ENCODE measurements around the gene ZSWIM6. TPM values are rescaled to one million over a fixed set of nuclear protein-coding genes. Genes with fewer than 3 reads are reported as not detected.

ZSWIM6 gene
- total RNA-seq, 2 experiments from 2014 or later = 6.1 to 6.5 TPM

DNA sequence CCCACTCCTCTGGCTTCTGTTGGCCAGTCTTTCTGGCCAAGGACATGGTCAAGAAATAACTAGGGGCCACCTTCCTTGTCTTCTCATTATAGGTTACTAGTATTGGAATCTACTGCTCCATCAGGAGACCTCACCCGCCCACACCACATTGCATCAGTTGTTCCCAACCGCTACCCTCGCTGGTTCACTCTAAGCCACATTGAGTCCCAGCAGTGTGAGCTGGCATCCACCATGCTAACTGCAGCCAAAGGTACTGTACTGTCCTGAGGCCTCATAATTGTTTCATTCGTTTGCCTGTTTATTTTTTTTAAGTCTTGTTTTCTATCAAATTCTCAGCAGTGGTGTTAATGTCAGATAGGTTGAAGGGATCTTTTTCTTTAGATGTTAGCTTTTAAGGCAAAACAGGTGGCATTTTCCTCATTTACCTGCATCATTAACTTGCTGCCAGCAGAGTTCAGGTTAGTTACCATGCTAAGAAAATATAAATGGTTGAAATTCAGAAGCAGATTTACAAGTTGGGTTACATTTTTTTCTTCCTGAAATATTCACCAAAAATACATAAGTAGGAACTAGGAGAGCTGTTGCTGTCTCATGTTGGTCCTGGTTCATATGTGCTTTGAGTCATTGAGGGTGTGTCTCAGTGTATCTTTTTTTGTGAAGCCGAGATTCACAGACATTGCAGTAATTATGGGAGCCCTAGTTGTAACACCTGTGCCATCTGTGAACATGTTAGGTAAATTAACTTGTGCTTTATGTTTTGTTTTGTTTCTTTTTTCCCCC, 206.9 kb downstream of the ZSWIM6 start:
- Mint-ChIP-seq H3K27ac (no peak overlapping the region), H3K36me3 (peaks cover 48% of the 10 kb centered on the region)

DNA sequence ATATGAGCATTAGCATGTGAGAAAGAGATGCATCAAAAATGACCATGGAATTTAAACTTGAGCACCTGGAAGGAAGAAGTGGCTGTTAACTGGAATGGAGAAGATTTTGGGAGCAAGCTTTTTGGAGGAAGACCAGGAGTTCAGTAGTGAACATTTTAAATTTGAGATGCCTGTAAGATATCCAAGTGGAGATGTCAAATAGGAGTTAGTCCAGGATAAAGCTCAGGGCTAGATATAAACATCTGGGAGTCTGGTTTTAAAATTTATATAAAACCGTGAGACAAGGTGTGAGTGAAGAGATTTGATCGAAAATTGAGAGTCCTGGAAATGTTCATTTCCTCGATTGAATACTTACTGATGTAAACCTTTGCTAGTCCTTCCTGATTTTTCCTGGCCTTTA, 217.5 kb downstream of the ZSWIM6 start:
- no peak for ATAC-seq (ENCODE audit: low read depth)
- Mint-ChIP-seq H3K4me3 (no peak overlapping the region), H3K27me3 (no peaks in the 10 kb centered on the region), H3K27ac (no peak overlapping the region), H3K9me3 (no peaks in the 10 kb centered on the region), H3K4me1 (no peaks in the 10 kb centered on the region), H3K36me3 (peaks cover 7% of the 10 kb centered on the region)
- DNase-seq = no peak
- POLR2A ChIA-PET = no interaction called here

More for the DNA sequence above, 206.9 kb downstream of the ZSWIM6 start:
- POLR2A ChIA-PET = no interaction called here
- H3K9me3 Mint-ChIP-seq = peaks cover 8% of the 10 kb centered on the region
- no peak overlapping the region for H3K4me3 Mint-ChIP-seq
- peaks cover 11% of the 10 kb centered on the region for H3K4me1 Mint-ChIP-seq
- no peak for DNase-seq
- no peak for ATAC-seq (ENCODE audit: low read depth)
- H3K27me3 Mint-ChIP-seq = no peaks in the 10 kb centered on the region

GRCh38 chr5:61551637-61552313, 219.7 kb downstream of the ZSWIM6 start:
- POLR2A ChIA-PET = no interaction called here
- H3K27me3 Mint-ChIP-seq = no peaks in the 10 kb centered on the region
- no peaks in the 10 kb centered on the region for H3K4me1 Mint-ChIP-seq
- no peak for DNase-seq
- no peak for ATAC-seq (ENCODE audit: low read depth)
- H3K4me3 Mint-ChIP-seq = no peak overlapping the region
- H3K9me3 Mint-ChIP-seq = peaks cover 5% of the 10 kb centered on the region
- no peak overlapping the region for H3K27ac Mint-ChIP-seq
- peaks cover 1% of the 10 kb centered on the region for H3K36me3 Mint-ChIP-seq

- H3K27ac Mint-ChIP-seq = no peak overlapping the region
- ATAC-seq (ENCODE audit: low read depth) = no peak
- POLR2A ChIA-PET = no interaction called here
- H3K4me1 Mint-ChIP-seq = no peaks in the 10 kb centered on the region
- DNase-seq = no peak
- H3K4me3 Mint-ChIP-seq = no peak overlapping the region
- H3K9me3 Mint-ChIP-seq = peaks cover 7% of the 10 kb centered on the region
- H3K27me3 Mint-ChIP-seq = peaks cover 2% of the 10 kb centered on the region
- H3K36me3 Mint-ChIP-seq = peaks cover 2% of the 10 kb centered on the region
Measured at GRCh38 chr5:61559146-61559545, 227.1 kb downstream of the ZSWIM6 start.

DNA sequence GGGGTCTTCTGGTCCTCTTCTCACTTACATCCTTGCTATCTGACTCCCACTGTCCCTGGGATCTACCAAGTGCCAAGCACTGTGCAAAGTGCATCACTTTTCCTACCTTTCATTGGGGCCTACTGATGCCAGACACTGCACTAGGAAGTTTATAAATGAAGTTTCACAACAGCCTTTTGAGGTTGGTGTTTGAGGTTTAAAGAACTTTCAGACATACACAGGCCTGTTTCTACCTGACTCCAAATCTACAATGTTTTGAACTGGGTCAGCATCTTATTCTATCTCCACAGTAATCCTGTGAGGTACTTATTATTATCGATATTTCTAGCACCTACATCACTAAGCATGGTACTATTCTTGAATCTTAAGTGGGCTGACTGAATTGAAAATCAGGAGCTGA, 227.7 kb downstream of the ZSWIM6 start:
- Mint-ChIP-seq H3K4me3 (no peak overlapping the region), H3K4me1 (no peaks in the 10 kb centered on the region), H3K27ac (no peak overlapping the region), H3K9me3 (peaks cover 7% of the 10 kb centered on the region), H3K27me3 (peaks cover 2% of the 10 kb centered on the region), H3K36me3 (peaks cover 2% of the 10 kb centered on the region)
- no peak for DNase-seq
- no peak for ATAC-seq (ENCODE audit: low read depth)
- POLR2A ChIA-PET = no interaction called here

DNA sequence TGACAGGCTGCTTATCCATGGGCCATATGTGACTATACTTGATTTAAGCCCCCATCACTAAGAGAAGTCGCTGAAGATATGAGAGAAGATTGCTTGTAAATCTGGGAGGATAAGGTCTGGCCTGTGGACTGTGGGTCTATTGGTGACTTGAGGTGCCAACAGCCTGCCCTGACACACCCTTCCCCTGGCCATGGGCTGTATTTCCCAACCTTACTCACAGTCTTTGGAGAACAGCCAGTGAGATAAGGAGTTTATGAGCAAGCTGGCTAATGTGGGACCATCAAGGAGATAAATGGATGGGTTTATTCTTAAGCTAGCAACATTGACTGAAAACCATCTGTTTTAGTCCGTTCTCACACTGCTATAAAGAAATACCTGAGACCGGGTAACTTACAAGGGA, 231.3 kb downstream of the ZSWIM6 start:
- Mint-ChIP-seq H3K4me1 (no peaks in the 10 kb centered on the region), H3K36me3 (no peaks in the 10 kb centered on the region), H3K4me3 (no peak overlapping the region), H3K27ac (no peak overlapping the region), H3K9me3 (no peaks in the 10 kb centered on the region), H3K27me3 (no peaks in the 10 kb centered on the region)
- ATAC-seq (ENCODE audit: low read depth) = no peak
- POLR2A ChIA-PET = no interaction called here
- no peak for DNase-seq

GRCh38 chr5:61567337-61567736, 235.3 kb downstream of the ZSWIM6 start:
- Mint-ChIP-seq H3K4me1 (no peaks in the 10 kb centered on the region), H3K27ac (no peak overlapping the region), H3K9me3 (no peaks in the 10 kb centered on the region), H3K27me3 (no peaks in the 10 kb centered on the region), H3K4me3 (no peak overlapping the region), H3K36me3 (no peaks in the 10 kb centered on the region)
- ATAC-seq (ENCODE audit: low read depth) = no peak
- POLR2A ChIA-PET = no interaction called here
- no peak for DNase-seq

DNA sequence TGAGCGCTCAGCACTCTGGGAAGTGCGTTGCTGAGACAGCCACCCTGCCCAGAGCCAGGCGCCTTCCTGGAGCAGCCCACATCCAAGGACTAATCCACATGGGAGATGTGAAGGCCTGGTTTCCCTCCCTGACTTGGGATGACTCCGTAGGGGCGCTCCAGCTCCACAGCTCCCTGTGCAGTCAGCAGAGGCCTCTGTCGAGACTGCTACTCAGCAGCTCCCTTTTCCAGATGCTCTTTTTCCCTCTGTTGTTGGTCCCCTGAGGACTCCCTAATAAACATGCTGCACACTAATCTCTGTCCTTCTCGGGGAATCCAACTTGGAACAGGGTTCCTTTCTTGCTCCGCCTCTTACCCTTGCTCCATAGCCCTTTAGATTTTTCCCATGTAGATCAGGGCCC, 237.3 kb downstream of the ZSWIM6 start:
- Mint-ChIP-seq H3K4me1 (no peaks in the 10 kb centered on the region), H3K36me3 (no peaks in the 10 kb centered on the region), H3K9me3 (no peaks in the 10 kb centered on the region), H3K4me3 (no peak overlapping the region), H3K27me3 (no peaks in the 10 kb centered on the region), H3K27ac (no peak overlapping the region)
- ATAC-seq (ENCODE audit: low read depth) (no peak), DNase-seq (no peak)
- POLR2A ChIA-PET = no interaction called here

- Mint-ChIP-seq H3K9me3 (no peaks in the 10 kb centered on the region), H3K4me3 (no peak overlapping the region), H3K27ac (no peak overlapping the region), H3K36me3 (no peaks in the 10 kb centered on the region), H3K27me3 (no peaks in the 10 kb centered on the region), H3K4me1 (peaks cover 2% of the 10 kb centered on the region)
- no peak for DNase-seq
- POLR2A ChIA-PET = interaction anchor here (0.5 kb wide), 1 partner anchor 9 kb away, joined by 3 read pairs; no protein-coding TSS in a partner anchor
- no peak for ATAC-seq (ENCODE audit: low read depth)
Measured at GRCh38 chr5:61570767-61571166, 238.7 kb downstream of the ZSWIM6 start.

DNA sequence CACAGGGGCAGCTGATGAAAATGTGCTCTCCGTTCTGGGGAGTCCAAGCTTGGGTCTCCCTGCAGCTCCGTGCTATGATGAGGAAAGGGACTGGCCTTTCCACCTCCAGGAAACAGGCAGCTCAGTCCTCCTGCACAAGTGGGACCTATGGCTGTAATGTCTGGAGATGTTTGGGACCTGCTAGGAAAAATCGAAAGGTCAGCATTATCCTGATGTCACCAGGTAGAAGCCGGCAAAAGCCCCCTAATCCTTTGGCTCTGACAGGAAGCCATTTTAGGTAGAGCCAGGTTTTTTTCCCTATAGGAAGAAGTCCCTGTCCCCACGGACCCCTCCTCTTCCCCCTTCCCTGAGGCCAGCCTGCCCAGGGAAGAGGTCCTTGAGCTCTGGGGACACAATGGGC, 240.9 kb downstream of the ZSWIM6 start:
- DNase-seq (no peak), ATAC-seq (ENCODE audit: low read depth) (no peak)
- POLR2A ChIA-PET = no interaction called here
- Mint-ChIP-seq H3K9me3 (no peaks in the 10 kb centered on the region), H3K4me3 (no peak overlapping the region), H3K36me3 (no peaks in the 10 kb centered on the region), H3K4me1 (peaks cover 2% of the 10 kb centered on the region), H3K27me3 (no peaks in the 10 kb centered on the region), H3K27ac (no peak overlapping the region)

GRCh38 chr5:61575103-61575502, 243.0 kb downstream of the ZSWIM6 start:
- Mint-ChIP-seq H3K4me1 (peaks cover 2% of the 10 kb centered on the region), H3K27me3 (no peaks in the 10 kb centered on the region), H3K9me3 (no peaks in the 10 kb centered on the region), H3K27ac (no peak overlapping the region), H3K36me3 (no peaks in the 10 kb centered on the region), H3K4me3 (no peak overlapping the region)
- POLR2A ChIA-PET = no interaction called here
- no peak for DNase-seq
- ATAC-seq (ENCODE audit: low read depth) = no peak

GRCh38 chr5:61575581-61575980, 243.5 kb downstream of the ZSWIM6 start:
- no peaks in the 10 kb centered on the region for H3K36me3 Mint-ChIP-seq
- POLR2A ChIA-PET = no interaction called here
- no peak overlapping the region for H3K27ac Mint-ChIP-seq
- H3K9me3 Mint-ChIP-seq = no peaks in the 10 kb centered on the region
- no peak overlapping the region for H3K4me3 Mint-ChIP-seq
- DNase-seq (no peak), ATAC-seq (ENCODE audit: low read depth) (no peak)
- H3K27me3 Mint-ChIP-seq = no peaks in the 10 kb centered on the region
- peaks cover 2% of the 10 kb centered on the region for H3K4me1 Mint-ChIP-seq

DNA sequence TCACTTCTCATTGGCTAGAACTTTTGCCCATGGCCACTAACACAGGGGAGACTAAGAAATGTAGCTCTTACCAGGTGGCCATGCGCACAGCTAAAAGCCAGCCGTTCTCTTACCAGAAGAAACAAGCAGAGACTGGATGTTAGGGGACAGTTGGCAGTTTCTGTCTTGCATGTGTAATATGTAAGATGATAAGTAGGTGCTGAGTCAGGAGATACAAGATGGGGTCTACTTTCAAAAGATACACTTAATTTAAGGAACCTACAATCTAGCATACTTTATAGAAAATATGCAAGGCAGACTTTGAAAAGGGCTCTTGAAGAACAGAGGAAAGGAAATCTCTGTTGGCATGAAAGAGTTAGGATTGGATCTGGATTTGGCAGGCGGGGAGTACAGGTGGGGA, 244.5 kb downstream of the ZSWIM6 start:
- Mint-ChIP-seq H3K36me3 (no peaks in the 10 kb centered on the region), H3K4me1 (peaks cover 2% of the 10 kb centered on the region), H3K9me3 (no peaks in the 10 kb centered on the region), H3K27me3 (no peaks in the 10 kb centered on the region), H3K4me3 (no peak overlapping the region), H3K27ac (no peak overlapping the region)
- no peak for DNase-seq
- ATAC-seq (ENCODE audit: low read depth) = no peak
- POLR2A ChIA-PET = no interaction called here

DNA sequence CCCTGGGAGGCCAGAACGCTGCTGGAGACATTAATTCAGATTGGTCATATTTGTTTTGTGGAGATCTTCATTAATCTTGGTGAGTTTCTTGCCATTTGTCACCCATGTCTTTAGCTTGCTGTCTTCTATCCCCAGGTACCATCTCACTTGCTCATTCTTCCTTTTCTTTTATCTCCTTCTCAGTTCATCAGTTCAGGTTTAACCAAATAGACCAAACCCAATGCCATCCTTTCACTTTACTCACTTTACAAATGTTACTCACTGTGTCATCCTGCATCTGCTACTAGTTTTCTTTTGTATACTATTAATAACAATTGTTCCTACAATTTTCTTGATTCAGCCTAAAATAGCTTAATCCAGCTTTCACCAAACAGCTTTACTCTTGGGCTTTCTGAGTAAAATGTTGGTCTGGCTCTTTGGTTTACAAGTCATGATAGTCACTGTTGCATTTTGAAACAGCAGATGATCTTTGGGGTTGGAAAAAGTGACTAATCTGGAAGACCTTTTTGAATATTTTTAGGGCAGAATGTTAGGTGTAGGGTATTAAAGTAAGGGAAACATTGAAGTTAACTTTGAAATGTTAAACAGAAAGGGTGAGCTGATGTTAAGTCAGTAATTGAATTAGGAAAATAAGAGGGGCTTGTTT, 246.9 kb downstream of the ZSWIM6 start:
- ATAC-seq (ENCODE audit: low read depth) = no peak
- POLR2A ChIA-PET = interaction anchor here (0.7 kb wide), 1 partner anchor 8 kb away, joined by 3 read pairs; no protein-coding TSS in a partner anchor
- H3K4me1 Mint-ChIP-seq = peaks cover 2% of the 10 kb centered on the region

More for the DNA sequence above, 246.9 kb downstream of the ZSWIM6 start:
- DNase-seq = no peak
- Mint-ChIP-seq H3K27me3 (no peaks in the 10 kb centered on the region), H3K27ac (no peak overlapping the region), H3K9me3 (no peaks in the 10 kb centered on the region), H3K36me3 (no peaks in the 10 kb centered on the region), H3K4me3 (no peak overlapping the region)

Data from activated naive CD8-positive, alpha-beta T cell treated with anti-CD3 and anti-CD28 coated beads, Interleukin-2, amount 10 ng/mL, durations not matched to agents 7 days and 5 days (primary cell).